HS-27A (cell line): ENCODE results near the gene ABCB10.
"Not testable (repeated sequence)": the region's sequence is repeated elsewhere in the genome, so short reads cannot be mapped to it uniquely, and the experiment has no call there.

Experiments
- DNase-seq: peaks from one replicate; pipeline ENCODE4 v3.0.0-alpha.2; 2012; ENCODE audit warnings: low read depth, missing footprints

Gene ABCB10

GRCh38 chr1:229572286-229572685, 13.8 kb upstream of the ABCB10 start:
- no peak for DNase-seq

- DNase-seq = no peak
These were observed 12.5 kb upstream of the ABCB10 start for GRCh38 chr1:229570891-229571516.

GRCh38 chr1:229570305-229570704, 11.8 kb upstream of the ABCB10 start:
- DNase-seq = no peak

- DNase-seq = no peak
These were observed 8.8 kb upstream of the ABCB10 start for GRCh38 chr1:229567109-229567868.

GRCh38 chr1:229563701-229564100, 5.2 kb upstream of the ABCB10 start:
- DNase-seq = no peak

GRCh38 chr1:229563241-229563640, 4.7 kb upstream of the ABCB10 start:
- DNase-seq = no peak

- no peak for DNase-seq
These were observed 4.2 kb upstream of the ABCB10 start for GRCh38 chr1:229562686-229563085.

GRCh38 chr1:229561141-229561540, 2.6 kb upstream of the ABCB10 start:
- no peak for DNase-seq

GRCh38 chr1:229560124-229560523, 1.6 kb upstream of the ABCB10 start:
- DNase-seq = not testable (repeated sequence)

GRCh38 chr1:229559336-229559801, 862 bp upstream of the ABCB10 start:
- not testable (repeated sequence) for DNase-seq

- no peak for DNase-seq
These were observed 543 bp downstream of the ABCB10 start for GRCh38 chr1:229557913-229558414.

- DNase-seq = no peak
These were observed 1.2 kb downstream of the ABCB10 start for GRCh38 chr1:229557200-229557850.

- no peak for DNase-seq
These were observed 3.5 kb downstream of the ABCB10 start for GRCh38 chr1:229554886-229555621.

- no peak for DNase-seq
These were observed 4.8 kb downstream of the ABCB10 start for GRCh38 chr1:229553621-229554130.

GRCh38 chr1:229552732-229553131, 5.8 kb downstream of the ABCB10 start:
- DNase-seq = no peak

- DNase-seq = no peak
These were observed 7.5 kb downstream of the ABCB10 start for GRCh38 chr1:229550812-229551567.

GRCh38 chr1:229547542-229547941, 11.0 kb downstream of the ABCB10 start:
- DNase-seq = no peak

- no peak for DNase-seq
These were observed 13.9 kb downstream of the ABCB10 start for GRCh38 chr1:229544587-229544986.

GRCh38 chr1:229539863-229540506, 18.5 kb downstream of the ABCB10 start:
- no peak for DNase-seq

GRCh38 chr1:229538945-229539344, 19.6 kb downstream of the ABCB10 start:
- no peak for DNase-seq

- DNase-seq = no peak
These were observed 20.6 kb downstream of the ABCB10 start for GRCh38 chr1:229537894-229538293.
